VCaP (cell line): ENCODE results near the gene DKKL1.
"Not testable (repeated sequence)": the region's sequence is repeated elsewhere in the genome, so short reads cannot be mapped to it uniquely, and the experiment has no call there.

Source experiments
- H3K27ac ChIP-seq: fragments of 450-650 bp; 2 replicates; pipeline ENCODE4 v1.5.1; 2017
- TF ChIP-seq, protein P1 (sequence below): fragments of 450-650 bp; conservative IDR thresholded peaks from 2 replicates; pipeline ENCODE4 v1.5.1; 2017; ENCODE audit warnings: mild to moderate bottlenecking, moderate library complexity

DKKL1 gene

DNA sequence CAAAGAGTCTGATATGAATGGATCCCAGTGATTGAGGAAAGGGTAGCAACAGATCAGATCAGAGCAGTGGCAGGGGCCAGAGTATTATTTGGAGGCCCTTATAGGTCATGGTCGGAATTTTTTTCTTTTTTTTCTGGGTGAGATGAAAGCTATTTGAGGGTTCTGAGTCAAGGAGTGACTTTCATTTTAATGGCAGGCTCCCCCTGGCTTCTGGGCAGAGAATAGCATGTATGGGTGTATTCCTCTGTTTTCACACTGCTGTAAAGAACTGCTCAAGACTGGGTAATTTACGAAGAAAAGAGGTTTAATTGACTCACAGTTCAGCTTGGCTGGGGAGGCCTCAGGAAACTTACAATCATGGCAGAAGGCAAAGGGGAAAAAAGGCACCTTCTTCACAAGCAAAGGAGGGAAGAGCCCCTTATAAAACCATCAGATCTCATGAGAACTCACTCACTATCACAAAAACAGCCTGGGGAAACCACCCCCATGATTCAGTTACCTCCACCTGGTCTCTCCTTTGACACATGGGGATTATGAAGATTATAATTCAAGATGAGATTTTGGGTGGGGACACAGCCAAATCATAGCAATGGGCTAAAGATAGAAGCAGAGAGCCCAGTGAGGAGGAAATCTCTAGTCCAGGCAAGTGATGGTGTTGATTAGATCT lies 35.7 kb upstream of the DKKL1 start:
- no peak overlapping the region for H3K27ac ChIP-seq
- TF ChIP-seq, protein P1, sequence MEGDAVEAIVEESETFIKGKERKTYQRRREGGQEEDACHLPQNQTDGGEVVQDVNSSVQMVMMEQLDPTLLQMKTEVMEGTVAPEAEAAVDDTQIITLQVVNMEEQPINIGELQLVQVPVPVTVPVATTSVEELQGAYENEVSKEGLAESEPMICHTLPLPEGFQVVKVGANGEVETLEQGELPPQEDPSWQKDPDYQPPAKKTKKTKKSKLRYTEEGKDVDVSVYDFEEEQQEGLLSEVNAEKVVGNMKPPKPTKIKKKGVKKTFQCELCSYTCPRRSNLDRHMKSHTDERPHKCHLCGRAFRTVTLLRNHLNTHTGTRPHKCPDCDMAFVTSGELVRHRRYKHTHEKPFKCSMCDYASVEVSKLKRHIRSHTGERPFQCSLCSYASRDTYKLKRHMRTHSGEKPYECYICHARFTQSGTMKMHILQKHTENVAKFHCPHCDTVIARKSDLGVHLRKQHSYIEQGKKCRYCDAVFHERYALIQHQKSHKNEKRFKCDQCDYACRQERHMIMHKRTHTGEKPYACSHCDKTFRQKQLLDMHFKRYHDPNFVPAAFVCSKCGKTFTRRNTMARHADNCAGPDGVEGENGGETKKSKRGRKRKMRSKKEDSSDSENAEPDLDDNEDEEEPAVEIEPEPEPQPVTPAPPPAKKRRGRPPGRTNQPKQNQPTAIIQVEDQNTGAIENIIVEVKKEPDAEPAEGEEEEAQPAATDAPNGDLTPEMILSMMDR = peak; percentile 86

- no peak overlapping the region for H3K27ac ChIP-seq
- TF ChIP-seq, protein P1 = no peak
Observed at GRCh38 chr19:49328741-49329140, 34.9 kb upstream of the DKKL1 start.

DNA sequence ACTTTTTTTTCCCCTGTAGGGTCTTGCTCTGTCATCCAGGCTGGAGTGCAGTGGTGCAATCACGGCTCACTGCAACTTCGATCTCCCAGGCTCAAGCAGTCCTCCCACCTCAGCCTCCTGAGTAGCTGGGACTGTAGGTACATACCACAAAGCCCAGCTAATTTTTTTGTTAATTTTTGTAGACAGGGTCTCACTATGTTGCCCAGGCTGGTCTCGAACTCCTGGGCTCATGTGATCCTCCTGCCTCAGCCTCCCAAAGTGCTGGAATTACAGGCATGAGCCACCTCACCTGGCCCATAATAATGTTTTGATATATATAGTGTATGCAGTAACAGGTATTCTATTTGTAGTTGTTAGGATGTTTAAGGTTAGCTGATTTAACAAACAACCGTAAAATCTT lies 32.5 kb upstream of the DKKL1 start:
- H3K27ac ChIP-seq = not testable (repeated sequence)

- H3K27ac ChIP-seq = no peak overlapping the region
- TF ChIP-seq, protein P1 = no peak
Observed at GRCh38 chr19:49331616-49332055, 32.0 kb upstream of the DKKL1 start.

DNA sequence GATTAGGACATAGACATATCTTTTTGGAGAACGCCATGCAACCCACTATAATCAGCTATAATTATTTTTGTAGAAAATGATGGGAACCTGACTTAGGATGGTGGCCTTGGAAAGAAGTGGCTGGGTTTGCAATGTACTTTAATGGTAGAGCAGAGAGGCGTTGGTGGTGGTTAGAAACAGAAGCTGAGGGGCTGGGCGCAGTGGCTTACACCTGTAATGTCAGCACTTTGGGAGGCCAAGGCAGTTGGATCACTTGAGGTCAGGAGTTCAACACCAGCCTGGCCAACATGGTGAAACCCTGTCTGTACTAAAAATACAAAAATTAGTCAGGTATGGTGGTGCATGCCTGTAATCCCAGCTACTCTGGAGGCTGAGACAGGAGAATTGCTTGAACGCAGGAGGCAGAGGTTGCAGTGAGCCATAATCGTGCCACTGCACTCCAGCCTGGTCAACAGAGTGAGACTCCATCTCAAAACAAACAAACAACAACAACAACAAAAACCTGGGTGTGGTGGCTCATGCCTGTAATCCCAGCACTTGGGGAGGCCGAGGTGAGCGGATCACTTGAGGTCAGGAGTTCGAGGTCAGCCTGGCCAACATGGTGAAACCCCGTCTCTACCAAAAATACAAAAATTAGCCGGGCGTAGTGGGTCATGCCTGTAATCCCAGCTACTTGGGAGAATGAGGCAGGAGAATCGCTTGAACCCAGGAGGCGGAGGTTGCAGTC lies 30.8 kb upstream of the DKKL1 start:
- not testable (repeated sequence) for H3K27ac ChIP-seq

DNA sequence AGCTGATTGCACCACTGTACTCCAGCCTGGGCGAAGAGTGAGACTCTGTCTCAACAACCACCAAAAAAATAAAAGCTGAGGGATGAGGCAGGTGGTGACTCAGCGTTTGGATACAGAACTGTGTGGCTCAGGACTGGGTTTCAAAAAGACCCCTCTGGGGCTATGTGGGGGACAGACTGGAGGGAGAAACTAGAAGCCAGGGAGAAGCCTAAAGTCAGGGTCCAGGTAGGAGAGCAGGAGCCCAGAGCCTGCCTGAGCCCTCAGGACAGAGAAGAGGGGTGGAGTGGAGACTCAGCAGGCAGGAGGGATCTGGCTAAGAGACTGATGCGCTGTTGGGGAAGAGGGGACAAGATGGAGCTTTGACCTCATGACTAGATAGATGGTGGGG lies 30.3 kb upstream of the DKKL1 start:
- TF ChIP-seq, protein P1 = no peak
- no peak overlapping the region for H3K27ac ChIP-seq

DNA sequence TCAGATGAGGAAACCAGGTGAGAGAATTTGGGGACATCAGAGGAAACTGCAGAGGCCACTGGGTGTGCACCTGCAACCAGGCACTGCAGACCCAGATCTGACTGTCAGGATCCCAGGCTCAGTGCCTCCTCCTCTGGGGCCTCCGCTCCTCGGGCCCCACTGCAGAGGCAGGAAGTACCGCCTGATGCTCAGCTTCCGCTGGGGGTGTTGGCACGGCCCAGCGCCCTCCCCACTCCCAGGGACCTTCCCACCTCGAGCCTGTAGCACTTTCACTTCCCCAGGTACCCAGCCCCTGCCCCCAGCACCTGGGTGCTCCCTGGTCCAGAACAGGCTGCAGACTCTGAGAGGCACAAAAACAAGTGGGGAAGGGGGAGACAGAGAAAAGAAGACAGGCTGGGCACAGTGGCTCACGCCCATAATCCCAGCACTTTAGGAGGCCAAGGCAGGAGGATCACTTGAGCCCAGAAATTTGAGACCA lies 29.8 kb upstream of the DKKL1 start:
- TF ChIP-seq, protein P1 = no peak
- no peak overlapping the region for H3K27ac ChIP-seq

GRCh38 chr19:49335071-49335783 lies 28.4 kb upstream of the DKKL1 start, which contains the start of gene CD37:
TSS of gene CD37 (plus strand) at chr19:49335406. CDS start at chr19:49335541, 135 bp downstream.
- TF ChIP-seq, protein P1 = no peak
- H3K27ac ChIP-seq = no peak within 1 kb of the TSS
